Ishikawa (cell line): ENCODE measurements around the gene D2HGDH.

Experiments
- CEBPB ChIP-seq: IDR thresholded peaks from 2 replicates; pipeline ENCODE4 v1.6.1; 2012
- REST ChIP-seq: IDR thresholded peaks from 2 replicates; pipeline ENCODE4 v1.6.1; 2012; ENCODE audit warnings: low read depth, mild to moderate bottlenecking
- YY1 ChIP-seq: IDR thresholded peaks from 2 replicates; pipeline ENCODE4 v1.6.1; 2012; ENCODE audit warnings: low read depth
- ZBTB7A ChIP-seq: IDR thresholded peaks from 2 replicates; pipeline ENCODE4 v1.6.1; 2012; ENCODE audit warnings: low read depth

- TF ChIP-seq ZBTB7A (no peak), CEBPB (no peak), YY1 (no peak), REST (no peak)
Measured at GRCh38 chr2:241796610-241797138, 62.2 kb downstream of the D2HGDH start.
